Activated CD8-positive, alpha-beta memory T cell treated with anti-CD3 and anti-CD28 coated beads for 36 hours (primary cell): ENCODE data around the gene SPACA5B. TPM values are rescaled to one million over a fixed set of nuclear protein-coding genes. Genes with fewer than 3 reads are reported as not detected.
"Not testable (repeated sequence)": the region's sequence is repeated elsewhere in the genome, so short reads cannot be mapped to it uniquely, and the experiment has no call there.

Experiments used
- CTCF ChIA-PET: fragments of 350-600 bp; sonication (Branson Sonifier 250); formaldehyde crosslinking; loops from one replicate; lab custom pipeline; 2021; ENCODE audit warnings: antibody characterized with exemption; lab: Charles Lee
- POLR2A ChIA-PET: fragments of 350-600 bp; sonication (Branson Sonifier 250); formaldehyde crosslinking; loops from one replicate; lab custom pipeline; 2021; ENCODE audit warnings: antibody characterized with exemption; lab: Charles Lee
- total RNA-seq, 2 experiments: library from RNA; stranded (reverse); gene quantifications; one replicate each; pipeline ENCODE4 v1.2.3, GENCODE V29; 2021

Gene SPACA5B
- total RNA-seq, 2 experiments from 2014 or later = not detected

GRCh38 chrX:48181882-48182281 is 51.5 kb downstream of the SPACA5B start:
- POLR2A ChIA-PET, CTCF ChIA-PET: not testable (repeated sequence)

Other genes with a start within 250 kb of the SPACA5B start
- gene ZNF182, start 126.6 kb upstream of the SPACA5B start, total RNA-seq = 1 to 10 TPM; 6.7 to 6.9 TPM
- gene SPACA5, start 123.6 kb upstream of the SPACA5B start, total RNA-seq = not detected
- gene ZNF630, start 59.0 kb upstream of the SPACA5B start, total RNA-seq = 1 to 10 TPM; 1.3 to 2.0 TPM
- gene SSX5, start 66.2 kb downstream of the SPACA5B start, total RNA-seq = not detected
- gene SSX1, start 124.8 kb downstream of the SPACA5B start, total RNA-seq = not detected
- not detected for gene SSX3, start 226.1 kb downstream of the SPACA5B start, total RNA-seq